Fibroblast of the aortic adventitia (primary cell): ENCODE data around the gene CAPRIN1. TPM values are rescaled to one million over a fixed set of nuclear protein-coding genes. Genes with fewer than 3 reads are reported as not detected.

Source experiments
- DNase-seq: peaks from one replicate; pipeline ENCODE4 v3.0.0-alpha.2; 2010; ENCODE audit warnings: low read depth
- H3K4me3 ChIP-seq: 2 replicates; pipeline ENCODE4 v1.5.1; 2011; ENCODE audit warnings: low read depth, mild to moderate bottlenecking, control low read depth, low read length, moderate library complexity
- CTCF ChIP-seq: IDR thresholded peaks from 2 replicates; pipeline ENCODE4 v1.5.1; 2011; ENCODE audit warnings: mild to moderate bottlenecking, low read length, control low read depth, inconsistent platforms; ENCODE audit not compliant: insufficient read depth
- total RNA-seq: library from RNA; depleted of rRNA; stranded (reverse); fragments of >200 nt; gene quantifications from 2 replicates; pipeline ENCODE4 v1.2.3, GENCODE V29; 2012; ENCODE audit warnings: low replicate concordance

Gene CAPRIN1
- total RNA-seq, 1 donor = 295 TPM

DNA sequence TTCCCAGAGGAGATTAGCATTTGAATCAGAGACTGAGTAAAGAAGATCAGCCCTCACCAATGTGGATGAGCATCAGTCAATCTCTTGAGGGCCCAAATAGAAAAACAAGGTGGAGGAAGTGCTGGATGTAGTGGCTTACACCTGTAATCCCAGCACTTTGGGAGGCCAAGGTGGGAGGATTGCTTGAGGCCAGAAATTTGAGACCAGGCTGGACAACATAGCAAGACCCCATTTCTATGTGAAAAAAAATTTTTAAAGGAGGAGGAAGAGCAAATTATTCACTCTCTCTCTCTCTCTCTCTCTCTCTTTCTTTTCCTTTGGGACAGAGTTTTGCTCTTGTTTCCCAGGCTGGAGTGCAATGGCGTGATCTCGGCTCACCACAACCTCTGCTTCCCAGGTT, 18.1 kb upstream of the CAPRIN1 start:
- TF ChIP-seq CTCF = no peak
- DNase-seq = no peak
- no peak overlapping the region for H3K4me3 ChIP-seq

DNA sequence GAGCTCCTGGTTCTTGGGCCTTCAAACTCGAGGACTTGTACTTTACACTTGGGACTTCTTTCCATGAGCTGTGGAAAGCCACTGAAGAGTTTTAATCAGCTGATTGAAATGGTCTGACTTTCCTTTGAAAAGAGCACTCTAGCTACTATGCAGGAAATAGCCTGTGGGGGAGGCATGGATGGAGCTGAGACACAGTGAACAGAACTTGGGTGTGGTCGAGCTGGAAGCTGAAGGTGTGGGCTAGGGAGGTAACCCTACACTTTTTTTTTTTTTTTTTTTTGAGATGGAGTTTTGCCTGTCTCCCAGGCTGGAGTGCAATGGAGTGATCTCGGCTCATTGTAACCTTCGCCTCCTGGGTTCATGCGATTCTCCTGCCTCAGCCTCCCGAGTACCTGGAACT, 17.5 kb upstream of the CAPRIN1 start:
- no peak for DNase-seq
- H3K4me3 ChIP-seq = no peak overlapping the region
- TF ChIP-seq CTCF = no peak

- no peak for TF ChIP-seq CTCF
- no peak overlapping the region for H3K4me3 ChIP-seq
- peak; percentile 25 for DNase-seq
Observed at GRCh38 chr11:34036456-34036855, 15.1 kb upstream of the CAPRIN1 start.

DNA sequence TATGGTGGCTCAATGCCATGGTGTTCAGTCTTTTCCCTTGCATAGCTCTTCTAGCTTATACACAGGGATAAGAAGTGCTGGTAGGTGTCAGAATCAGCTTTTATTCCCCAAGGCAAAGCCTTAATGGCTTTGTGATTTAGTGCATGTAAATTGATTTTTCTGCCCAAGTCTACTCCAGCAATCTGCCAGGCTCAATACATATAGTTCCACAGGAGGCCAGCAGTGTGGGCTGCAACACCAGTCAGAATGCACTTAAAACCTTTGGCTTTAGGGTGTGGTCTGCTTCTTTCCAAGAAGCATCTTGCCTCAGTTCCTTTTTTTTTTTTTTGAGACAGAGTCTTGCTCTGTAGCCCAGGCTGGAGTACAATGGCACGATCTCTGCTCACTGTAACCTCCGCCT, 14.5 kb upstream of the CAPRIN1 start:
- no peak overlapping the region for H3K4me3 ChIP-seq
- TF ChIP-seq CTCF = no peak
- DNase-seq = no peak

DNA sequence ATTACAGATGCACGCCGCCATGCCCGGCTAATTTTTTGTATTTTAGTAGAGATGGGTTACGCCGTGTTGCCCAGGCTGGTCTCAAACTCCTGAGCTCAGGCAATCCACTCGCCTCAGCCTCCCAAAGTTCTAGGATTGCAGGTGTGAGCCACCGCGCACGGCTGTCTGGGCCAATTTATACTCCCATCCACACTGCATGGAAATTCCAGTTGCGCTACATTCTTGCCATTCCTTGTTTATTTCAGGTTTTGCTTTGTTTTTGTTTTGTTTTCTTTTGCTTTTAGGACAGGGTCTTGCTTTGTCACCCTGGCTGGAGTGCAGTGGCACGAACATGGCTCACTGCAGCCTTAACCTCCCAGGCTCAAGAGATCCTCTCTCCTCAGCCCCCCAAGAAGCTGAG, 11.0 kb upstream of the CAPRIN1 start:
- no peak for DNase-seq
- TF ChIP-seq CTCF = no peak
- no peak overlapping the region for H3K4me3 ChIP-seq

DNA sequence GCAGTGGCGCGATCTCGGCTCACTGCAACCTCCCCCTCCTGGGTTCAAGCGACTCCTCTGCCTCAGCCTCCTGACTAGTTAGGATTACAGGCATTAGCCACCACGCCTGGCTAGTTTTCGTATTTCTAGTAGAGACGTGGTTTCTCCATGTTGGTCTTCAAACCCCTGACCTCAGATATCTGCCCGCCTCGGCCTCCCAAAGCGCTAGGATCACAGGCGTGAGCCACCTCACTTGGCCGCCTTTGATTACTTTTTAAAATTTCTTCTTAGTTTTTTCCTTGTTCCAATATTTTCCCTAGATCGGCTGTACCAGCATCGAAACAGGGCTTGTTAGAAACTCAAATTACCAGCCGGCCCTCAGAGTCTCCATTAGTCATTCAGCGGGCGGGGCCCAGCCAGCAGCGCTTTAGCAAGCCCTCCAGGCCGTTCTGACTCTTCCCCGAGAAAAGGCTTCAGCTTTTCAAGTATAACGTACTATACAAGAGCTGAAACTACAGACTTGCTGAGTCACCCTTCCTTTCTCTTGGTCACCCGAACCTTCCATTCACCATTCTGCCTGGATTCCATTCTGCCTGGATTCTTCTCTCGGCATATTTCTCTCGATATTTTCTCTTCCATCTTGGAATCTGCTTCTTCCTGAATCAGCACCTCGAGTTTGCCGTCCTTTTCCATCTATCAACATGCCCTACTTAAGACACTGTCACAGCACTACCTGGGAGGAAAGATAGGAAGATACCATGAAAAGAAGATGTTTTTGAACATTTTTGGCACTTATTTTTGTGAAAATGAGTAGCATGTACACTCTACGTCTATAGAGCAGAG, 6.7 kb upstream of the CAPRIN1 start:
- DNase-seq = peak; percentile 89
- no peak for TF ChIP-seq CTCF
- H3K4me3 ChIP-seq = peak overlapping the region; percentile 0

GRCh38 chr11:34049028-34049427, 2.5 kb upstream of the CAPRIN1 start:
- TF ChIP-seq CTCF = no peak
- no peak overlapping the region for H3K4me3 ChIP-seq
- no peak for DNase-seq
